Neuronal stem cell (in vitro differentiated cells): ENCODE measurements around the gene NPAS2.

ENCODE experiments used
- DNase-seq: peaks from one replicate; pipeline ENCODE4 v3.0.0-alpha.2; 2013; ENCODE audit warnings: low spot score
- H2AFZ ChIP-seq: one replicate; pipeline ENCODE4 v1.6.1; 2013; ENCODE audit warnings: mild to moderate bottlenecking, low read length, inconsistent platforms
- H2AK5ac ChIP-seq: 2 replicates; pipeline ENCODE4 v1.6.1; 2013; ENCODE audit warnings: low read depth, mild to moderate bottlenecking, inconsistent platforms, low read length, moderate library complexity, mixed read lengths
- H2BK120ac ChIP-seq: 2 replicates; pipeline ENCODE4 v1.6.1; 2013; ENCODE audit warnings: low read depth, mild to moderate bottlenecking, inconsistent platforms, low read length, moderate library complexity, mixed read lengths
- H2BK12ac ChIP-seq: one replicate; pipeline ENCODE4 v1.6.1; 2013; ENCODE audit warnings: low read length, inconsistent platforms
- H2BK15ac ChIP-seq: 2 replicates; pipeline ENCODE4 v1.6.1; 2013; ENCODE audit warnings: mild to moderate bottlenecking, low read length, inconsistent platforms, mixed read lengths
- H2BK5ac ChIP-seq: one replicate; pipeline ENCODE4 v1.6.1; 2013; ENCODE audit warnings: inconsistent platforms, mild to moderate bottlenecking, low read length, moderate library complexity
- H3K14ac ChIP-seq: one replicate; pipeline ENCODE4 v1.6.1; 2013; ENCODE audit warnings: low read length, inconsistent platforms
- H3K18ac ChIP-seq: 2 replicates; pipeline ENCODE4 v1.6.1; 2013; ENCODE audit warnings: low read length, inconsistent platforms
- H3K23ac ChIP-seq: 2 replicates; pipeline ENCODE4 v1.6.1; 2013; ENCODE audit warnings: low read depth, mild to moderate bottlenecking, mixed read lengths, low read length, inconsistent platforms; ENCODE audit not compliant: poor library complexity
- H3K27ac ChIP-seq: replicated peaks from 3 replicates; pipeline ENCODE4 v1.5.1; 2013; ENCODE audit warnings: low read length, inconsistent platforms
- H3K27me3 ChIP-seq, 3 experiments: 2 replicates each; pipeline ENCODE4 v1.6.1; 2013; ENCODE audit warnings: low read length in 3 of 3, mild to moderate bottlenecking in 2 of 3, inconsistent platforms in 1 of 3, low read depth in 1 of 3, mixed read lengths in 1 of 3, moderate library complexity in 1 of 3; ENCODE audit not compliant: control insufficient read depth in 3 of 3, insufficient read depth in 3 of 3
- H3K36me3 ChIP-seq, 2 donors: replicated peaks in 1 of 2; 2 replicates each; pipeline ENCODE4 v1.6.1; 2013; ENCODE audit warnings: low read length in 2 of 2; ENCODE audit not compliant: control insufficient read depth in 2 of 2, insufficient read depth in 2 of 2
- H3K4ac ChIP-seq: 2 replicates; pipeline ENCODE4 v1.6.1; 2013; ENCODE audit warnings: inconsistent platforms, mild to moderate bottlenecking, low read length, moderate library complexity
- H3K4me1 ChIP-seq, 2 donors: 1 replicate in 1 of 2; 2 replicates in 1 of 2; pipeline ENCODE4 v1.6.1; 2013; ENCODE audit warnings: low read length in 2 of 2, low read depth in 1 of 2; ENCODE audit not compliant: control insufficient read depth in 2 of 2, insufficient read depth in 1 of 2
- H3K4me2 ChIP-seq: one replicate; pipeline ENCODE4 v1.6.1; 2013; ENCODE audit warnings: mild to moderate bottlenecking, low read length, inconsistent platforms; ENCODE audit not compliant: insufficient read depth, poor library complexity, severe bottlenecking
- H3K4me3 ChIP-seq, 2 donors: 2 replicates each; pipeline ENCODE4 v1.5.1; 2013; ENCODE audit warnings: low read length in 2 of 2, mild to moderate bottlenecking in 2 of 2, inconsistent platforms in 1 of 2, moderate library complexity in 1 of 2
- H3K79me1 ChIP-seq: one replicate; pipeline ENCODE4 v1.6.1; 2013; ENCODE audit warnings: low read depth, mild to moderate bottlenecking, inconsistent platforms, low read length, moderate library complexity
- H3K9ac ChIP-seq: one replicate; pipeline ENCODE4 v1.6.1; 2013; ENCODE audit warnings: mild to moderate bottlenecking, low read depth, low read length, inconsistent platforms; ENCODE audit not compliant: poor library complexity
- H3K9me3 ChIP-seq, 2 donors: replicated peaks in 1 of 2; 2 replicates each; pipeline versions ENCODE3 to v1.6.1; 2013; ENCODE audit warnings: low read length in 2 of 2, mild to moderate bottlenecking in 2 of 2, inconsistent platforms in 1 of 2, low read depth in 1 of 2, mixed read lengths in 1 of 2, moderate library complexity in 1 of 2; ENCODE audit not compliant: control insufficient read depth in 2 of 2, insufficient read depth in 1 of 2
- H4K8ac ChIP-seq: one replicate; pipeline ENCODE4 v1.6.1; 2013; ENCODE audit warnings: low read depth, mild to moderate bottlenecking, inconsistent platforms, low read length, moderate library complexity
- H4K91ac ChIP-seq: one replicate; pipeline ENCODE4 v1.6.1; 2013; ENCODE audit warnings: low read length, low read depth, mild to moderate bottlenecking, inconsistent platforms; ENCODE audit not compliant: poor library complexity
- WGBS, 2 donors: extraction: QIAGEN DNeasy Blood & Tissue Kit; methylation state at CpG; one replicate each; pipeline ENCODE4 v1.1.7; 2013; ENCODE audit warnings: missing lambda C conversion rate in 2 of 2, mixed read lengths in 1 of 2; ENCODE audit not compliant: insufficient read length in 2 of 2, insufficient replicate concordance in 1 of 2; ENCODE audit errors: extremely low coverage in 2 of 2; 5-methylcytosine and 5-hydroxymethylcytosine counted together

Gene NPAS2

DNA sequence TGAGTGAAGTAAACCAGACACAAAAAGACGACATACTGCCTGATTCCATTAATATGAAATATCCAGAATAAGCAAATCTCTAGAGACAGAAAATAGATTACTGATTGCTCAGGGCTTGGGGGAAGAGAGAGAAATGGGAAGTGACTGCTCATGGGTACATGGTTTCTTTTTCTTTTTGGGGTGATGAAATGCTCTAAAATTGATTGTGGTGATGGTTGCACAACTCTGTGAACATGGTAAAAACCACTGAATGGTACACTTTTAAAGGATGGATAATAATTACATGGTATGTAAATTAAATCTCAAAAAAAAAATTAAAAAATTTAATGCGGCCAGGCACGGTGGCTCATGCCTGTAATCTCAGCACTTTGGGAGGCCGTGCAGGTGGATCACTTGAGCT is 221.5 kb downstream of the NPAS2 start:
- Histone ChIP-seq H3K4ac (no peak overlapping the region), H3K4me3 (no peak overlapping the region), H2BK120ac (no peak overlapping the region), H3K27ac (no peak overlapping the region), H3K4me2 (no peak overlapping the region), H3K79me1 (no peaks in the 10 kb centered on the region), H2BK15ac (no peak overlapping the region), H2AFZ (no peak overlapping the region), H3K27me3 (no peaks in the 10 kb centered on the region), H3K14ac (no peak overlapping the region), H2BK5ac (no peak overlapping the region), H3K4me1 (peaks cover 0 to 1% of the 10 kb centered on the region in 2 donors), H3K9me3 (no peaks in the 10 kb centered on the region), H3K18ac (no peak overlapping the region), H4K91ac (no peak overlapping the region), H4K8ac (no peak overlapping the region), H2BK12ac (no peak overlapping the region), H3K9ac (no peak overlapping the region), H2AK5ac (no peak overlapping the region), H3K23ac (no peak overlapping the region), H3K36me3 (peaks cover 0 to 2% of the 10 kb centered on the region in 2 donors)
- no peak for DNase-seq
- whole genome bisulfite sequencing, 2 donors = no CpG with 5 or more reads among the region's 4 CpGs

GRCh38 chr2:101045330-101045729 is 225.4 kb downstream of the NPAS2 start:
- no peak overlapping the region for H3K4me3 ChIP-seq
- H2AK5ac ChIP-seq = no peak overlapping the region
- no peaks in the 10 kb centered on the region for H3K79me1 ChIP-seq
- no peak overlapping the region for H2AFZ ChIP-seq
- no peaks in the 10 kb centered on the region for H3K4me1 ChIP-seq
- no peak overlapping the region for H2BK5ac ChIP-seq
- H3K9me3 ChIP-seq = no peaks in the 10 kb centered on the region
- no peak overlapping the region for H2BK15ac ChIP-seq
- no peak overlapping the region for H3K4me2 ChIP-seq
- no peak overlapping the region for H3K14ac ChIP-seq
- peak overlapping the region; percentile 4 for H3K23ac ChIP-seq
- peak overlapping the region; percentile 27 for H3K18ac ChIP-seq
- DNase-seq = no peak
- H2BK120ac ChIP-seq = no peak overlapping the region
- no peak overlapping the region for H3K4ac ChIP-seq
- no peak overlapping the region for H4K91ac ChIP-seq
- no peak overlapping the region for H3K27ac ChIP-seq
- no CpG with 5 or more reads among the region's 10 CpGs for WGBS, 2 donors
- H3K36me3 ChIP-seq = no peaks in the 10 kb centered on the region
- no peaks in the 10 kb centered on the region for H3K27me3 ChIP-seq
- no peak overlapping the region for H3K9ac ChIP-seq
- H2BK12ac ChIP-seq = no peak overlapping the region
- no peak overlapping the region for H4K8ac ChIP-seq
